ENCODE measurements around the gene GNMT.
"Not testable (repeated sequence)": the region's sequence is repeated elsewhere in the genome, so short reads cannot be mapped to it uniquely, and the experiment has no call there.

Gene GNMT

DNA sequence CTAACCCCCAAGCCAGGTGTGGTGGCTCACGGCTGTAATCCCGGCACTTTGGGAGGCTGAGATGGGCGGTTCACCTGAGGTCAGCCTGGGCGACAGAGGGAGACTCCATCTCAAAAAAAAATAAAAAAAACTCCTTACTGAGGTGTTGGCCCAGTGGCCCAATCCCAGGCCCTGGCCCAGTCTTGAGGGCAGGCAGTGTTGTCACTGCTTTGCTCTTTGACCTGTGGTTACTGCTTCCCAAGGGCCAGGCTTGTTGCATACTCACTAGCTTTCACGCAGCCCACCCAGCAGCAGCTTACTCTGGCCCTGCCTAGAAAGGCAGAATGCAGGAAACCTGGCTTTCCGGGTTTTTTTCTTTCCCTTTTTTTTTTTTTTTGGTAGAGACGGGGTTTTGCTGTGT lies 18.1 kb upstream of the GNMT start:
- DNase-seq: no peak

DNA sequence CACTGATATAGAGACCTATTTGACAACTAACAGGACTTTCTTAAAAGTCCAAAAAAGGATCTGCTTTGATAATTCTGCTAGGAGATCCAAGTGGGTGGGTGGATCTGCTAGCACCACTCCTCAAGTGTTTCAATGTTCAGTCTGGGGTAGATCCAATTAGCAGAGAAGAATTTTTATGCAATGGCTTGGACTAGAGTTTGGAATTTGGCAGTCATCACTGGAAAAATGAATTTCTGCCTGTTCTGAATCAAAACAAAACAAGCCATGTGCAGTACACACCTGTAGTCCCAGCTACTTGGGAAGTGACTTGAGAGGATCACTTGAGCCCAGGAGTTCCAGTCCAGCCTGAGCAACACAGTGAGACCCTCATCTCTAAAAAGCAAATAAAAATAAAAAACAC lies 12.6 kb upstream of the GNMT start:
- no peak for DNase-seq

DNA sequence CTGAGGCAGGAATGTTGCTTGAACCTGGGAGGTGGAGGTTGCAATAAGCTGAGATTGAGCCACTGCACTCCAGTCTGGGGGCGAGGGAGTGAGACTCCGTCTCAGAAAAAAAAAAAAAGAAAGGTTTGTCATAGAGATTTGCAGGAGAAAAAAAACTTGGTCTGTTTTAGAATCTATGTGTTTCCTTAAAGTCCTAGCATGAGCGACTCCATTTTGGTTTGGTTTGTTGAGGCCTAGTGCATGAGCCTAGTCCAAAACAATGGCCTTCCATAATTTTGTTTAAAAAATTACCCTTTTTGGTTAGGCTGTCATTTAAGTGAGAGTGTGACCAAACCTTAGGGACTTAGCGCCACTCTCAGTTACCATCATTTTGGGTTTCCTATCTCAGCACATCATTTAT lies 8.2 kb upstream of the GNMT start:
- DNase-seq: no peak

DNA sequence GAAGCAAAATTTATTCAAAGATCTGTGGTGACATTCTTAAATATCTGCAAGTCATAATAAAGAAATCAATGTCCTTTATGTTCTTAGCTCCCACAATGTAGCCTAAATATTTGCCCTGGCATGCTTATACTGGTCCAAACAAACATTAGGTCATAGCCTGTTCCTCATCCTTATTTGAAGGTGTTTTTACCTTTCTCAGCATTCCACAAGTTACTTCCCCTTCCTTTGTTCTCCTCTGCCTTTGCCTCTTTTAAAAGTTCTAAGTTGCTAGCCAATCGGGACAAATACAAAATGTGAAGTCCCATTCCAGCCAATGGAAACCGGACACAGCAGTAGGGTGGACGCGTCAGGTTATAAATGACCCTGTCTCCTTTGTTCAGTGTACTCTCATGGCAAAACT lies 6.1 kb upstream of the GNMT start:
- DNase-seq: not testable (repeated sequence)

DNA sequence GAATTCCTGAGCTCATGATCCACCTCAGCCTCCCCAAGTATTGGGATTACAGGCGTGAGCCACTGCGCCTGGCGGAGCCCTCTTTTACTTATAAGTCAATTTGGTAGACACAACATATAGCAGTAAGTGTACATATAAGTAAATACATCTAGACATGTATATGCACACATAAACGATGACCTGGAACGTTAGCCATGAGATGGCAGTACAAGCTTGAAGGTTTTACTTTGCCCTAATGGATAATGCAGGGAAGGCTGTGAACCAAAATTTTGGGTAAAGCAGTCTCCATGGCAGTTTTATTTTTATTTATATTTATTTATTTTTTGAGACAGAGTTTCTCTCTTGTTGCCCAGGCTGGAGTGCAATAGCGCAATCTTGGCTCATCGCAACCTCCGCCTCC lies 2.4 kb upstream of the GNMT start:
- no peak for DNase-seq

DNA sequence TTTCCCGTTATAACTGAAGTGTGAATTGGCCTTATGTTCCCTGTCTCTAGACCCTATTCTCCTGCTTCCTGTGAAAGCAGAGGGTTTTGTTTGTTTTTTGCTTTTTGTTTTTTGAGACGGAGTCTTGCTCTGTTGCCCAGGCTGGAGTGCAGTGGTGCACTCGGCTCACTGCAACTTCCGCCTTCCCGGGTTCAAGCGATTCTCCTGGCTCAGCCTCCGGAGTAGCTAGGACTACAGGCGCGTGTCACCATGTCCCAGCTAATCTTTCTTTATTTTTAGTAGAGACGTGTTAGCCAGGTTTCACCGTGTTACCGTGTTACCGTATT lies 674 bp upstream of the GNMT start:
- no peak for DNase-seq

DNA sequence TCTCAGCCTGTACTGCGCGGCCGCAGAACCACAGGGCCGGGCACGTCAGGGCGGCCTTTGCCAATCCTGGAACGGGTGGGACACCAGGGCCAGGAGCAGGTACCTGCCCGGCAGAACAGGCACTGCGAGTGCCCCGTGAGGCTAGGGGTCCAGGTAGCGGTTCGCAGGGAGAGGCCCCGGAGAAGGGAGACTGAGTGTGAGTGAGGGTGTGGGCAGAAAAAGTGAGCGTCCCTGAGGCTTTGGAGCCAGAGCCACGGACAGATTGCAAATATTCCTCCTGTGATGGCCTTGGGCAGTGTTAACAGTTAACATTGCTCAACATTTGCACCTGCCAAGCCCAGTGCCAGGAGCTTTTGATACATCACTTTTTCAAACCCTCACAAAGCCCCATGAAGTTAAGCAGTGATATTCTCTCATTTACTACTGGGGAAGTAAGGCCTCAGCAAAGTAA lies 491 bp downstream of the GNMT start:
- DNase-seq: no peak

DNA sequence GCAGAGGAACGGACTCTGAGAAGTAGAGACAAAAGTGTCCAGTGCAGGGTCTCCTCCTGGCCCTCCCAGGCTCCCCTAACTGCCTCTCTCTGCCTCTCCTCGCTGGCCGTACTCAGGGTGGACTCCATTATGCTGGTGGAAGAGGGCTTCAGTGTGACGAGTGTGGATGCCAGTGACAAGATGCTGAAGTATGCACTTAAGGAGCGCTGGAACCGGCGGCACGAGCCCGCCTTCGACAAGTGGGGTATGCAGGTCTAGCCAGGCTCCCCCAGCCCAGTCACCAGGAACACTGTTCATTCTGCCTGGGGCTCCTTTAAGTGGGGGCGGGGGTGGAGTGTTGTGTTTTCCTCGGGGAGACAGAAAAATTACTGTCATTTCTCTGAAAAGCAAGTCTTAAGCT lies 1.5 kb downstream of the GNMT start:
- DNase-seq: no peak

DNA sequence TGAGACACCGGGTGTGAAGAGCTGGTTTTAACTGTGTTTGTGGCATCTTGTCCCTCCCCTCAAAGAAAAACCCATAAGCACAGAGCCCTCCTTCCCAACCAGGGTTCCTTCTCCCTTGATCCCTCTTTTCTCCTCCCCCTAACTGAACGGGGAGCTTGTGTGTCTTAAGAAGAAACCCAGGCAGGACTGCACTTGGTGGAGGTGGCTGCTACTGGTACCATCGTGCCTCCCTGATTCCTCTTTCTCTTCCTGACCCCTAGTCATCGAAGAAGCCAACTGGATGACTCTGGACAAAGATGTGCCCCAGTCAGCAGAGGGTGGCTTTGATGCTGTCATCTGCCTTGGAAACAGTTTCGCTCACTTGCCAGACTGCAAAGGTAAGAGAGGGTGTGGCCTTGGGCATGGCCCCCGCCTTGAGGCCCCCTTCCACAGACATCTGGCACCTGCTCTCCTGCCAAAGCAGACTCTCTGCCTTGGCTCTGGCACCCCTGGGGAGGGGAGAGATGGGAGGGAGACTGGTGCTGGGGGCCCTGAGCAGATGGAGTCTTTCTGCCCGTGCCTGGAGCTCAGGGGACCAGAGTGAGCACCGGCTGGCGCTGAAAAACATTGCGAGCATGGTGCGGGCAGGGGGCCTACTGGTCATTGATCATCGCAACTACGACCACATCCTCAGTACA lies 2.1 kb downstream of the GNMT start:
- DNase-seq: no peak

DNA sequence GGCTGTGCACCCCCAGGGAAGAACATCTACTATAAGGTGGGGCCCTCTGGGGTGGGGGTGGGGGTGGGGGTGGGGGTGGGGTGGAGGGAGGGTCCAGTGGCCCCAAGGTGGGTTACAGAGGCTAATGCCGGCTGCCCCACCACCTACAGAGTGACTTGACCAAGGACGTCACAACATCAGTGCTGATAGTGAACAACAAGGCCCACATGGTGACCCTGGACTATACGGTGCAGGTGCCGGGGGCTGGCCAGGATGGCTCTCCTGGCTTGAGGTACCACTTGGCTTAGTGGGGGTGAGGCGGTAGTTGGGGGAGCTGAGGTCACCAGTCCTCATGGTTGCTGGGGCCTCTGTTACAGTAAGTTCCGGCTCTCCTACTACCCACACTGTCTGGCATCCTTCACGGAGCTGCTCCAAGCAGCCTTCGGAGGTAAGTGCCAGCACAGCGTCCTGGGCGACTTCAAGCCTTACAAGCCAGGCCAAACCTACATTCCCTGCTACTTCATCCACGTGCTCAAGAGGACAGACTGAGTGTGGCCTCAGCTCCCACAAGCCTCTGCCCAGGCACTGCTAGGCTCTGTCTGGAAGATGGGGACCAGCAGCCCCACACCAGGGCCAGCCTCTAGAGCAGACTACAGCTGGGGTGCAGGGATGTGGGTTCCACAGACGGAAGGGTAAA lies 2.8 kb downstream of the GNMT start:
- no peak for DNase-seq

DNA sequence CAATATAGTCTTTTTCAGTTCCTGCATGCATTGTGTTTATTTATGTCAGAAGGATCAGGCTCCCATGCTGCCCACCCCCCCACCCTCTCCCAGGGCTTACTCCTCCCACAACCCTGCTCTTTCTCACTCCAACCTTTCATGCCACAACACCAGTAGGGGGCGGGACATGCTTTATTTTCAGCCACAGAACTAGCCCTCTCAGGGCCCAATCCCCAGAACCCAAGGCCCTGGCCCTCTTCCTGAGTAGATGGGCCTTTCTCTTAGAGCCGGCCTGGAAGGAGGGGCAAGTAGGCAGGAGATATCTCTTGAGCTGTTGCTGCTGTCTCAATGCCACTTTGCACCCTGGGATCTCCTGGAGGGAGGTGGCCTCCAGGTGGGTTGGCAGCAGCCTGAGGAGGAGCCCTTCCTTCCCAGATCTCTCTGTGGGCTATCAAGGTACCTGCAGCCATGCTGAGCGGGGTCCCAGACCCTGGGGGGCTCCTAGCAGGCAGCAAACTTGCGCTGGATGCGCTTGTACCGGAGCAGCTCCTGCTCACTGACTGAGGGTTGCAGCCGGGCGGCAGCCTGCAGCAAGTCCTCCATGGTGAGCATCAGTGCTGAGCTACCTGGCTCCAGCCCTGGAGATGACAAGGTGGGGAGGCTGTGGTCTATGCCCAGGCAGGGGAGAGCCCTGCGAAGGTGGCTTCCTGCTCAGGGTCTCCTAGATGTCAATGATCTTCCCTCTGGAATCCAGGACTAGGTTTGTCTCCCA lies 3.5 kb downstream of the GNMT start:
- peak; percentile 54 for DNase-seq

DNA sequence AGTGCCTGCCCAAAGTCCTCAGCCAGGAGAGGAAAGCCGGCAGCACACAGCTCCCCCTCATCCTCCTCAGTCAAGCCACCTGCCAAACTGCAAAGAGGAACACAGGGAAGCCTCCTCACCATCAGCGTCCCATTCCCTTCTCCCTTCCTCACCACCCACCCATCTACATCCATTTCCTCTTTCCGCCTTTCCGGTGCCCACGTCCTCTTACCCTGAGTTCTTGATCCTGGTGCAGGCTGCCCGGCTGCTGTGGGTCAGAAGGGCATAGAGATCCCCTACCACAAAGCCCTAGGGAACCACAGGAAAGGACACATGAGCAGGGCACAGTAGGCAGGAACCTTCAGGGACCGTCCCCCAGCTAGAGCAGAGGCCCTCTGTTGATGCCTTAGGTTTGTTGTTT lies 6.0 kb downstream of the GNMT start:
- DNase-seq: no peak

DNA sequence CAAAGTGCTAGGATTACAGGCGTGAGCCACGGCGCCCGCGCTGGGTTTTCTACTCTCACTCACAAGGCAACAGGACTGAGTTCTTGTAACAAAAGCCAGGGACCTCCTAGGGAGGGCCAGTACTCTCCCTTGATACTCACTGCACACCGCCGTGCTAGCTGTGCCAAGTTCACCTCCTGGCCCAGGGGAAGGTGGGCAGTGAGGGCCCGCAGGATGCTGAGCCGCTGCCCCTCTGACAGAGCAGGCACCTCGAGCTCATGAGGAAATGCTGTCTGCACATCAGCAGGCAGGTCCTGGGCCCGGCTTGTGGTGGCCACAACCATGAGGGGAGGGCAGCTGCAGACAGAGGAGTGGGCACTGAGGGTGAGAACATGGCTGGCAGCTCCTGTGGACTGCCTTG lies 6.7 kb downstream of the GNMT start:
- DNase-seq: no peak

DNA sequence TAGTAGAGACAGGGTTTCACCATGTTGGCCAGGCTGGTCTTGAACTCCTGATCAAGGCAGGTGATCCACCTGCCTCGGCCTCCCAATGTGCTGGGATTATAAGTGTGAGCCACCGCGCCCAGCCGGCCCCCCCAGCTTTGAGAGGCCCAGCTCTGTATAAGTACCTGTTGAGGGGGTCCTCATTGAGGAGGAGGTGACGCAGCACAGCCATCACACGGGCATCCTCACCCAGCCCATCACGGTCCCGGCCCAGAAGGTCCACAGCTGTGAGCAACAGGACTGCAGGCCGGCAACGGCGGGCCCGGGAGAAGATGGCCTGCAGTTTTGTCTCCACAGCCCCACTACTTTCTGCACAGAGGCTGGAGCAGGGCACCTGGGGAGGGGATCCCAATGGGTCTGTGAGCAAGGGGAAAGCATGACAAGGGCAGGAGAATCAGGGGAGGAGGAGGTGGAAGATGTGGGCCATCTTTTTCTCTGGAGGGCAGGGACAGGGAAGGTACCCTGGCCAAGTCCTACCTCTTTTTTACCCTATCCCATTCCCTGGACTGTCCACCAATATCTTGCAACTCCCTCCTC lies 7.7 kb downstream of the GNMT start:
- no peak for DNase-seq

DNA sequence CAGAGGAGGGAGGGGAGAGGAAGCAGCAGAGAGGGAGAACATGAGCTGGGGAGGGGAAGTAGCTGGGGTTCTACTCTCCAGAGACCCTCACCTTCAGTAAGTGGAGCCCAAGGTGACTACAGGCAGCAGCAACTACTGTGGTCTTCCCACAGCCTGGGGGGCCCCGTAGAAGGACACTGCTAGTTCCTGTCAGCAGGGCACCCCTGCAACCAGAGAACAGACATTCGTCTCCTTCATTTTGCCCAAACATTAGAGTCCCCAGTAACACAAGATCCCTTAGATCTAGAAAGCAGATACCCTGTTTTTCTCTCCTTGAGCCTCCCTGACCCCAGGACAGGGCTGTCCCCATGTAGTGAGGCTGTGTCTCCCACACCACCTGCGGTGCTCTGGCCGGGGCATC lies 8.2 kb downstream of the GNMT start:
- no peak for DNase-seq

DNA sequence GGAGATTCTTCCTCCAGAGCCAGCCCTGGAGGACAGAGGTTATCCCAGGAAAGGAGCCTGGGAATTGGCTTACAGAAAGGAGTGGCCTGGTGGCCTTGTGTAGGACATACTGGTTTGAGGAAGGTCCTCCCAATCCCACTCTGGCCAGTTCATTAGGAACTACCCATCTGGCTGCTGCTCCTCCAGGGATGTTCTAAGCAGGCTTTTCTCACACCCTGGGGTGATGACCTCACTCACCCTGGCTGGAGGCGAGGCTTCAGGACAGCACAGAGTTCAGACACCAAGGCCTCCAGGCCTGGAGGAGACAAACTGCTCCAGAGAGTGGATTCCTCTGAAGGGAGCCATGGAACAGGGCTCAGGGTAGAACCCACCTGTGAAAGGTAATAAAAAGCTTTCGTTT lies 8.9 kb downstream of the GNMT start:
- no peak for DNase-seq

DNA sequence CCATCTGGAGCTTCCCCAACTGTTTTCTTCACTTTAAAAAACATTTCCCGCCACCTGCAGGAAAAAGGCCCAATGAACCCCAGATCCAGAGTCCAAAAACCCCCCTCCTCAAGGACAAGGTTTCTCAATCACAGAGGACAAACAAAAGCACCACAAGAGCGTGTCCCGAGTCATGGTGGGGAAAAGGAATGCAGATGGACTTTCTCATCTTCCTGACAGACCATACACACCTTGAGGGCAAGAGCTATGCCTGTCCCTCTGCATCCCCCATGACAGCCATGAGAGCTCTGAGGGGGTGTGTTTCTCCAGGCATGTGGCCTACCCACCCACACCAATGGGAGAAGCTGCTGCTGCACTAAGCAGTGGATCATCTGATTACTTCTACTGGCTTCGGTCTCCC lies 9.4 kb downstream of the GNMT start:
- DNase-seq: no peak

DNA sequence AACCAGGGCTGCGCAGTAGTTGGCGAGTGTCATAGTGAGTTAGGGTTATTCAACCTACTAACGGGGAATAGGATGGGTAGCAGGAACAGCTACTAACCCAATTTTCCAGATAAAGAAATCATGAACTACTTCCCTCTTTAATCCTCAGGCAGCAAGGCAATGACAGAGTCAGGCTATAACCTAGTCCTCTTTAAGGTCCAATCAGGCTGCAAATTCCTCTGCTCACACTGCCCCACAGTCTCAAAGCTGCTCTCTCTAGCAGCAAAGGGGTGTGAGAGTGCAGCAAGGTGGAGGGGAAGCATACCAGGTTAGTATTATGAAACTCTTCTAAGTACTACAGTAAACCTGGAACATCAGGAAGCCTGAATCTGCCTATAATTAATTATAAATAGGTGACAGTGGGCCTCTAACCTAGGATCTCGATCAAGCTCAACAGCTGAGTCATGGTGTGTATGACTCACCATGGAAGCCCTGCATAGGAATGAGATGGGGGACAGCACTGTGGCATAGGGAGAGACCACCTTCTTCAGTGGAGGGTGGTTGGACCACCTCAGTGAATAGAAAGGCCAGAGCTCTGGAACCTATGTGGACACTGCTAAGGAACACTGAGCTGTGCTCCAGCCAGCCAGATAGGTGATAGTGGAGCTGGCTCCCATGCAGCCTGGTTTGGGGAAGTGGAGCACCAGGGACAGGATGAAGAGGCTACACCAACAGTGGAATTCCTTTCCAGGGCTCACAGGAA lies 10.5 kb downstream of the GNMT start:
- DNase-seq: no peak

DNA sequence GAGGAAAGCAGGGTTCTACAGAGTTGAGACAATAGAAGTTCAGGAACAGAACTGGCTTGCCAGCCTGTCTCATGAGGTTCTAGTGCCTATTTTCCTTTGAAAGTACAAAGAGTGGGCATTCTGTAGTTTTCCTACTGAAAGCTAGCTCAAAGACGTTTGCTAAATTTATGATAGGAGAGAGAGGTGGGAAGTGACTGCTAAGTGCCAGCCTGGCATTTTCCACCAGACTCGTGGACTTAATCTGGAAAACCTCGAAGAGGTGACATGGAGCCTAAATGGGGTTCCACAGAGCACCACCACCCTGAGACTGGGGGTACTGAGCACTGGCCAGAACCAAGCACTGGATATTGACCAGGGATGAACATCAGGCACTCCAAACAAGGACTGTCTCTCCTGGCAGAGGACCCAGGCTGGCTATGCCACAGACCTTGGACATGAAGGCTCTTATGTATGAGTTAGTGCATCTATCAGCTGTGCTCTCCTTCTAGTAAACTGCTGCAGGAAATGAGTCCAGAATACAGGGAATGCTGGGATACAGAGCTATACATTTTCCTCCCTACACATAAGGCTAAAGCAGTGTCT lies 11.3 kb downstream of the GNMT start:
- no peak for DNase-seq

DNA sequence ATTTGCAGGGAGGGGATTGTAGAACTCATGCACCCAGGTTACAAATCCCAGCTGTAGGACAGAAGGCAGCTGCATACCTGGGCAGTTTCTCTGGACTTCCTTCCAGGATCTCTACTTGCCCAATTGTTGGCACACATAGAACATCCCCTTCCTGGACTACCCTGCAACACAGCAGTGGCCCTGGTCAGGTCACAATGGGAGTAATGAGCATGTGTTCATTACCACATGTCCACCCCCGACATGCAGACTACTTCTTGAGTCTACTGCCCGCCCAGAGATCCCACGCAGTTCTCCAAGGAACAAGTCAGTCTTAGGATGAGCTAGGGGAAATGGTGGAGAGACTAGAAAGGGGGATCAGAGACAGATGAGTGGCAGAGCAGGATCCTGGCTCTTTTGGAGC lies 13.4 kb downstream of the GNMT start:
- no peak for DNase-seq

DNA sequence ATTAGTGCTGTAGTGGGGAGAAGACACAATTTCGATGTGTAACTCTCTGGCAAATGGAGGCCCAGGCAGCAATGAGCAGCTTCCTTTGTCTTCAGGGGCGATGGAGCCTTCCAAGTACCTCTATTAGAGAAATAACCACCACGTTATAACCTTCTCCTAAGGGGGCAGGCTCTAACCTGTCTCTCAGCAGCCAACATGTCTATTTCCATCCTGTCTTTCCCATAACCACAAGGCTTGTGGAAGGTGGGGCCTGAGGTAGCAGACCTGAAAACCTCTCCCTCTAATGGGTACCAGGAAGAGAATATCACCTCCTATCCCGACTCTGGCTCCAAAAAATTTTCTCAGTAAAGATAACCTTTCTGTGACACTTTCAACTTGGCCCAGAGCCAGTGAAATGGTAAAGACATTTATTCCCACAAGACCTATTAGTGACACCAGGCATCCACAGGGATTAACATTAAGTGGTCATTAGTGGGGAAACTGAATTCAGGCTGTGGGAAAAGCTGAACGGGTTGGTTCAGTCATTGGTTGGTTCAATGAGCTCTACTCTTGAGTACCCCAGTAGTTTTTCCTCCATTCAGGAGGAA lies 14.5 kb downstream of the GNMT start:
- DNase-seq: no peak

DNA sequence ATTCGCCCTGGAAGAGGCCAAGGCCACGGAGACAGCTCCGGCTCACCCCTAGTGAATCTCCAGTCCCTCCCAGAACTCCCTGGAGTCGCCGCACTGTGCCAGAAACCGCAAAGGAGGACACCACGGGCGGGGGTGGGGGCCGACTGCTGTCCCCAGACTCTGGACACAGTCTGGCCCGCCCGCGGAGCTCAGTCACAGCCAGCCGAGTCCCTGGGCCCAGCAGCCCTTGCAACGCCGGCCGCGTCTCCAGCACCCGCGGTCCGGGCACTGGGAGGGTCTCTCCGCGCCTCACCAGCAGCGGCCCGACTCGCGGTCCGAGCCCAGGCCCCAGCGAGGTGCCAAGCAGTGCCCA lies 17.9 kb downstream of the GNMT start:
- DNase-seq: peak; percentile 18

Data from CD4-positive, alpha-beta T cell treated with Interleukin-17A for 1 hour (primary cell).